Esophagus muscularis mucosa (tissue), 4 donors: ENCODE data around the gene HTD2. TPM values are rescaled to one million over a fixed set of nuclear protein-coding genes. Genes with fewer than 3 reads are reported as not detected.
A peak's percentile ranks its signal among the peaks of the same experiment; 100 is the strongest.

Experiments used
- DNase-seq: peaks from one replicate; pipeline ENCODE4 v3.0.0-alpha.2; 2017; ENCODE audit errors: extremely low spot score
- H3K27ac ChIP-seq, 4 donors: fragments of 200-600 bp; sonication (generic); replicated peaks in 1 of 4; 1 replicate in 3 of 4; 2 replicates in 1 of 4; pipeline ENCODE4 v1.5.1; 2016 to 2019; ENCODE audit warnings: mild to moderate bottlenecking in 1 of 4
- H3K27me3 ChIP-seq, 4 donors: fragments of 200-600 bp; sonication (generic); one replicate each; pipeline versions ENCODE4 v1.5.1 to v1.6.0; 2016 to 2019
- H3K36me3 ChIP-seq, 4 donors: fragments of 200-600 bp; sonication (generic); one replicate each; pipeline ENCODE4 v1.5.1; 2016 to 2019
- H3K4me1 ChIP-seq, 4 donors: fragments of 200-600 bp; sonication (generic); one replicate each; pipeline ENCODE4 v1.5.1; 2016 to 2019
- H3K4me3 ChIP-seq, 4 donors: fragments of 200-600 bp; sonication (generic); 1 replicate in 2 of 4; 2 replicates in 2 of 4; pipeline ENCODE4 v1.5.1; 2016 to 2019; ENCODE audit warnings: mild to moderate bottlenecking in 4 of 4, moderate library complexity in 1 of 4
- H3K9me3 ChIP-seq, 4 donors: fragments of 200-600 bp; sonication (generic); 1 replicate in 3 of 4; 2 replicates in 1 of 4; pipeline ENCODE4 v1.5.1; 2016 to 2019
- CTCF ChIP-seq, 3 experiments: fragments of 200-600 bp in 2 of 3; fragments of 450-650 bp in 1 of 3; sonication (generic) in 2 of 3; IDR thresholded peaks; one replicate each; pipeline ENCODE4 v1.5.1; 2017 to 2019; ENCODE audit warnings: antibody characterized with exemption in 3 of 3, mild to moderate bottlenecking in 2 of 3, moderate library complexity in 1 of 3
- EP300 ChIP-seq: sonication (generic); formaldehyde crosslinking; IDR thresholded peaks from one replicate; pipeline ENCODE4 v1.6.1; 2017; ENCODE audit warnings: antibody characterized with exemption
- POLR2A ChIP-seq: fragments of 450-650 bp; IDR thresholded peaks from one replicate; pipeline ENCODE4 v1.6.1; 2017; ENCODE audit warnings: antibody characterized with exemption, moderate library complexity, mild to moderate bottlenecking, low read depth
- POLR2AphosphoS5 ChIP-seq, 2 donors: sonication (generic); formaldehyde crosslinking; IDR thresholded peaks; one replicate each; pipeline ENCODE4 v1.6.1; 2017; ENCODE audit warnings: antibody characterized with exemption in 2 of 2
- WGBS: methylation state at CpG from one replicate; pipeline ENCODE4 v1.1.5; 2018; 5-methylcytosine and 5-hydroxymethylcytosine counted together
- intact Hi-C: fragments of 100-400 bp; cut with DNase I; formaldehyde crosslinking; loops from one replicate; pipeline ENCODE4 v1.15.1; 2023
- total RNA-seq, 4 donors: library from RNA; depleted of rRNA; stranded (reverse); fragments of >200 nt; gene quantifications; one replicate each; pipeline versions ENCODE4 v1.1.0 to v1.2.1, GENCODE V29; 2016

HTD2 gene
- total RNA-seq, 4 donors from 2014 or later: 7.5 to 12.3 (median 10.4) TPM

- no peak for DNase-seq
- H3K4me1 ChIP-seq: peaks cover 6 to 22% (median 17%) of the 10 kb centered on the region in 4 donors
- TF ChIP-seq POLR2AphosphoS5 (IDR thresholded peaks at IDR 0.05) (no peak), CTCF (IDR thresholded peaks at IDR 0.05) (no peak), POLR2A (no peak), EP300 (no peak)
- H3K4me3 ChIP-seq: no peak overlapping the region
- WGBS: 95% methylated on average over 8 of the region's 8 CpGs
- H3K27ac ChIP-seq: no peak overlapping the region
- H3K9me3 ChIP-seq: peaks cover 0 to 3% (median 0%) of the 10 kb centered on the region in 4 donors
- intact Hi-C loops: no loop called here
- no peaks in the 10 kb centered on the region for H3K36me3 ChIP-seq
- no peaks in the 10 kb centered on the region for H3K27me3 ChIP-seq
Observed at GRCh38 chr3:58326267-58326900, 20.1 kb downstream of the HTD2 start.

GRCh38 chr3:58329150-58329921 is 23.0 kb downstream of the HTD2 start:
- Histone ChIP-seq H3K9me3 (peaks cover 0 to 3% (median 0%) of the 10 kb centered on the region in 4 donors), H3K36me3 (no peaks in the 10 kb centered on the region), H3K27ac (no peak overlapping the region), H3K27me3 (no peaks in the 10 kb centered on the region), H3K4me1 (peaks cover 20 to 39% (median 32%) of the 10 kb centered on the region in 4 donors), H3K4me3 (no peak overlapping the region)
- DNase-seq: no peak
- TF ChIP-seq POLR2A: no peak
- no peak for TF ChIP-seq EP300
- TF ChIP-seq CTCF (IDR thresholded peaks at IDR 0.05): no peak
- TF ChIP-seq POLR2AphosphoS5 (IDR thresholded peaks at IDR 0.05): no peak
- WGBS: 90% methylated on average over 8 of the region's 8 CpGs
- intact Hi-C loops: no loop called here

- Histone ChIP-seq H3K27ac (no peak overlapping the region), H3K27me3 (no peaks in the 10 kb centered on the region), H3K36me3 (no peaks in the 10 kb centered on the region), H3K4me3 (no peak overlapping the region), H3K4me1 (peaks cover 23 to 45% (median 37%) of the 10 kb centered on the region in 4 donors), H3K9me3 (peaks cover 0 to 3% (median 0%) of the 10 kb centered on the region in 4 donors)
- 96% methylated on average over 5 of the region's 5 CpGs for WGBS
- intact Hi-C loops: loop anchor here (5.0 kb wide), 2 partner anchors 82 to 162 kb away; partner anchors contain the start of gene KCTD6
- no peak for DNase-seq
- no peak for TF ChIP-seq EP300
- TF ChIP-seq POLR2A: no peak
- TF ChIP-seq CTCF (IDR thresholded peaks at IDR 0.05): no peak
- no peak for TF ChIP-seq POLR2AphosphoS5 (IDR thresholded peaks at IDR 0.05)
Observed at GRCh38 chr3:58329922-58330413, 23.6 kb downstream of the HTD2 start.

GRCh38 chr3:58331593-58332152 is 25.4 kb downstream of the HTD2 start:
- peaks cover 17 to 45% (median 41%) of the 10 kb centered on the region in 4 donors for H3K4me1 ChIP-seq
- 86% methylated on average over 4 of the region's 4 CpGs for WGBS
- H3K4me3 ChIP-seq: peak overlapping the region in 1 of 4 donors; percentile 89
- H3K36me3 ChIP-seq: no peaks in the 10 kb centered on the region
- DNase-seq: no peak
- intact Hi-C loops: loop anchor here (5.0 kb wide), 2 partner anchors 81 to 161 kb away; partner anchors contain the start of gene KCTD6
- TF ChIP-seq CTCF (IDR thresholded peaks at IDR 0.05) (no peak), EP300 (no peak), POLR2AphosphoS5 (IDR thresholded peaks at IDR 0.05) (no peak), POLR2A (no peak)
- no peaks in the 10 kb centered on the region for H3K9me3 ChIP-seq
- no peak overlapping the region for H3K27ac ChIP-seq
- H3K27me3 ChIP-seq: no peaks in the 10 kb centered on the region
